ENCODE results near the gene DLGAP1.

Gene DLGAP1

GRCh38 chr18:3804336-3804735, 650.8 kb downstream of the DLGAP1 start:
- H3K4me3 ChIP-seq (ENCODE audit: low read depth, low read length): no peak overlapping the region
- TF ChIP-seq MYC (IDR thresholded peaks at IDR 0.05; ENCODE audit: low read depth, low read length): no peak
- TF ChIP-seq CTCF (IDR thresholded peaks at IDR 0.05; ENCODE audit: low read depth, low read length): no peak
- no peak for TF ChIP-seq MAX (IDR thresholded peaks at IDR 0.05; ENCODE audit: low read depth, low read length)
- no peak for TF ChIP-seq POLR2A (IDR thresholded peaks at IDR 0.05; ENCODE audit: extremely low read depth, insufficient read length)
- DNase-seq (ENCODE audit: low read depth): no peak

GRCh38 chr18:3803350-3803749, 651.8 kb downstream of the DLGAP1 start:
- no peak for TF ChIP-seq MYC (IDR thresholded peaks at IDR 0.05; ENCODE audit: low read depth, low read length)
- H3K4me3 ChIP-seq (ENCODE audit: low read depth, low read length): no peak overlapping the region
- no peak for DNase-seq (ENCODE audit: low read depth)

- DNase-seq (ENCODE audit: low read depth): no peak
- no peak overlapping the region for H3K4me3 ChIP-seq (ENCODE audit: low read depth, low read length)
- no peak for TF ChIP-seq MAX (IDR thresholded peaks at IDR 0.05; ENCODE audit: low read depth, low read length)
- no peak for TF ChIP-seq CTCF (IDR thresholded peaks at IDR 0.05; ENCODE audit: low read depth, low read length)
- no peak for TF ChIP-seq POLR2A (IDR thresholded peaks at IDR 0.05; ENCODE audit: extremely low read depth, insufficient read length)
- TF ChIP-seq MYC (IDR thresholded peaks at IDR 0.05; ENCODE audit: low read depth, low read length): no peak
These were observed 655.6 kb downstream of the DLGAP1 start for GRCh38 chr18:3799515-3799914.

- TF ChIP-seq POLR2A (IDR thresholded peaks at IDR 0.05; ENCODE audit: extremely low read depth, insufficient read length): no peak
- no peak for TF ChIP-seq MAX (IDR thresholded peaks at IDR 0.05; ENCODE audit: low read depth, low read length)
- no peak for TF ChIP-seq MYC (IDR thresholded peaks at IDR 0.05; ENCODE audit: low read depth, low read length)
- no peak for TF ChIP-seq CTCF (IDR thresholded peaks at IDR 0.05; ENCODE audit: low read depth, low read length)
- DNase-seq (ENCODE audit: low read depth): no peak
- H3K4me3 ChIP-seq (ENCODE audit: low read depth, low read length): no peak overlapping the region
These were observed 657.1 kb downstream of the DLGAP1 start for GRCh38 chr18:3798032-3798431.

- H3K4me3 ChIP-seq (ENCODE audit: low read depth, low read length): no peak overlapping the region
- TF ChIP-seq MYC (IDR thresholded peaks at IDR 0.05; ENCODE audit: low read depth, low read length) (no peak), POLR2A (IDR thresholded peaks at IDR 0.05; ENCODE audit: extremely low read depth, insufficient read length) (no peak), CTCF (IDR thresholded peaks at IDR 0.05; ENCODE audit: low read depth, low read length) (no peak), MAX (IDR thresholded peaks at IDR 0.05; ENCODE audit: low read depth, low read length) (no peak)
- DNase-seq (ENCODE audit: low read depth): no peak
These were observed 658.7 kb downstream of the DLGAP1 start for GRCh38 chr18:3796434-3796833.

GRCh38 chr18:3794537-3795348, 660.4 kb downstream of the DLGAP1 start:
- H3K4me3 ChIP-seq (ENCODE audit: low read depth, low read length): no peak overlapping the region
- DNase-seq (ENCODE audit: low read depth): no peak
- TF ChIP-seq MAX (IDR thresholded peaks at IDR 0.05; ENCODE audit: low read depth, low read length) (no peak), CTCF (IDR thresholded peaks at IDR 0.05; ENCODE audit: low read depth, low read length) (no peak), MYC (IDR thresholded peaks at IDR 0.05; ENCODE audit: low read depth, low read length) (no peak), POLR2A (IDR thresholded peaks at IDR 0.05; ENCODE audit: extremely low read depth, insufficient read length) (no peak)

Measured in NB4 (cell line).